IMR-90 (cell line): ENCODE measurements around the gene MEGF11. TPM values are rescaled to one million over a fixed set of nuclear protein-coding genes. Genes with fewer than 3 reads are reported as not detected.

Experiments used
- BHLHE40 ChIP-seq: fragments of 150-350 bp; IDR thresholded peaks from 2 replicates; pipeline ENCODE4 v1.6.1; 2016; ENCODE audit warnings: mild to moderate bottlenecking, low read depth, low read length
- CHD1 ChIP-seq: IDR thresholded peaks from 2 replicates; pipeline ENCODE4 v1.6.1; 2012; ENCODE audit warnings: low read depth, low read length, improper control_type of control experiment
- MAFK ChIP-seq: IDR thresholded peaks from 2 replicates; pipeline ENCODE4 v1.6.1; 2012; ENCODE audit warnings: low read depth, low read length, improper control_type of control experiment
- MAZ ChIP-seq: IDR thresholded peaks from 2 replicates; pipeline ENCODE4 v1.6.1; 2012; ENCODE audit warnings: low read depth, mild to moderate bottlenecking, low read length, improper control_type of control experiment, moderate library complexity, borderline replicate concordance
- MXI1 ChIP-seq: IDR thresholded peaks from 2 replicates; pipeline ENCODE4 v1.6.1; 2012; ENCODE audit warnings: low read depth, mild to moderate bottlenecking, low read length, moderate library complexity, borderline replicate concordance
- SMC3 ChIP-seq: fragments of 150-350 bp; IDR thresholded peaks from 2 replicates; pipeline ENCODE4 v1.6.1; 2016; ENCODE audit warnings: low read depth, mild to moderate bottlenecking, antibody characterized with exemption, low read length, moderate library complexity
- polyA plus RNA-seq, 3 experiments: library from polyadenylated mRNA; depleted of rRNA; stranded (reverse); fragments of >200 nt; gene quantifications; 2 replicates each; pipeline ENCODE4 v1.2.3, GENCODE V29; 2012; ENCODE audit warnings: low replicate concordance in 1 of 3
- total RNA-seq: library from RNA; depleted of rRNA; stranded (reverse); fragments of >200 nt; gene quantifications from 2 replicates; pipeline ENCODE4 v1.2.3, GENCODE V29; 2012
- TF ChIP-seq, protein P1 (sequence below): conservative IDR thresholded peaks from 2 replicates; pipeline ENCODE4 v1.5.1; 2012; ENCODE audit warnings: mild to moderate bottlenecking, low read depth, low read length, improper control_type of control experiment

The MEGF11 gene
- total and polyA plus RNA-seq, 2 of the 4 experiments (the other 2 are of a cell fraction), result not detected

DNA sequence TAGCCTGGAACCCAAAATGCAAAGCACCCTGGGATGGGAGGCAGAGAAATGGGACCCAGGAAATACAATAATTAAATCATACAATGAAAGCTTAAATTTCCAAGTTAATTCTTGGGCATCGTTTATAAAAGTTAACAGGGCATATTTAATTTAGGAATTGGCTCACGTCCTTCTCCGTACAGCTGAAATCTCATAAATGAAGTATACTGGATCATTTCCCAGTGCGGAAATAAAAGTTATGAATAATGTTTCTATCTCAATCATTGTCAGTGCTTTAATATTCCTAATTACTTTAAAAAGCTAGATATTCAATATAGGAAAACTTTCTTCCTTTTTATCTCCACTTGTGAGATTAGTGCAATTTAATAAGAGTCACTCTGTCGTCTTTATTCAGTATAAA is 164.0 kb downstream of the MEGF11 start (continued):
- TF ChIP-seq, protein P1, sequence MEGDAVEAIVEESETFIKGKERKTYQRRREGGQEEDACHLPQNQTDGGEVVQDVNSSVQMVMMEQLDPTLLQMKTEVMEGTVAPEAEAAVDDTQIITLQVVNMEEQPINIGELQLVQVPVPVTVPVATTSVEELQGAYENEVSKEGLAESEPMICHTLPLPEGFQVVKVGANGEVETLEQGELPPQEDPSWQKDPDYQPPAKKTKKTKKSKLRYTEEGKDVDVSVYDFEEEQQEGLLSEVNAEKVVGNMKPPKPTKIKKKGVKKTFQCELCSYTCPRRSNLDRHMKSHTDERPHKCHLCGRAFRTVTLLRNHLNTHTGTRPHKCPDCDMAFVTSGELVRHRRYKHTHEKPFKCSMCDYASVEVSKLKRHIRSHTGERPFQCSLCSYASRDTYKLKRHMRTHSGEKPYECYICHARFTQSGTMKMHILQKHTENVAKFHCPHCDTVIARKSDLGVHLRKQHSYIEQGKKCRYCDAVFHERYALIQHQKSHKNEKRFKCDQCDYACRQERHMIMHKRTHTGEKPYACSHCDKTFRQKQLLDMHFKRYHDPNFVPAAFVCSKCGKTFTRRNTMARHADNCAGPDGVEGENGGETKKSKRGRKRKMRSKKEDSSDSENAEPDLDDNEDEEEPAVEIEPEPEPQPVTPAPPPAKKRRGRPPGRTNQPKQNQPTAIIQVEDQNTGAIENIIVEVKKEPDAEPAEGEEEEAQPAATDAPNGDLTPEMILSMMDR, result no peak
- no peak for TF ChIP-seq CHD1
- no peak for TF ChIP-seq BHLHE40
- TF ChIP-seq MXI1, result no peak
- no peak for TF ChIP-seq SMC3
- no peak for TF ChIP-seq MAZ
- no peak for TF ChIP-seq MAFK
